Activated T-helper 2 cell treated with anti-CD3 and anti-CD28 coated beads, Interferon-gamma antibody, Interleukin-2, Interleukin-4, amounts not matched to agents 10 μg/mL and 5 μg/mL and 100 μg/mL, durations not matched to agents 14 hours and 24 hours and 36 hours (primary cell): ENCODE data around the gene KAZN. TPM values are rescaled to one million over a fixed set of nuclear protein-coding genes. Genes with fewer than 3 reads are reported as not detected.

Experiments
- DNase-seq: peaks from one replicate; pipeline ENCODE4 v3.0.0; 2021; ENCODE audit warnings: low spot score
- H3K27ac Mint-ChIP-seq: one replicate; pipeline ENCODE4 v1.8.0; 2021; ENCODE audit warnings: mixed read lengths
- H3K27me3 Mint-ChIP-seq: one replicate; pipeline ENCODE4 v1.8.0; 2021; ENCODE audit warnings: low read depth, mixed read lengths
- H3K36me3 Mint-ChIP-seq: one replicate; pipeline ENCODE4 v1.8.0; 2021; ENCODE audit warnings: low read depth, mixed read lengths
- H3K4me1 Mint-ChIP-seq: one replicate; pipeline ENCODE4 v1.8.0; 2021; ENCODE audit warnings: low read depth, mixed read lengths
- H3K4me3 Mint-ChIP-seq: one replicate; pipeline ENCODE4 v1.8.0; 2021; ENCODE audit warnings: low read depth, mild to moderate bottlenecking, moderate library complexity, mixed read lengths
- H3K9me3 Mint-ChIP-seq: one replicate; pipeline ENCODE4 v1.8.0; 2021; ENCODE audit warnings: mixed read lengths
- intact Hi-C: fragments of 100-400 bp; cut with micrococcal nuclease; formaldehyde crosslinking; loops from one replicate; pipeline ENCODE4 v1.15.1; 2023
- total RNA-seq: library from RNA; stranded (reverse); gene quantifications from 2 replicates; pipeline ENCODE4 v1.2.3, GENCODE V29; 2022

Gene KAZN
- total RNA-seq, 1 donor from 2014 or later = 0.68 TPM

DNA sequence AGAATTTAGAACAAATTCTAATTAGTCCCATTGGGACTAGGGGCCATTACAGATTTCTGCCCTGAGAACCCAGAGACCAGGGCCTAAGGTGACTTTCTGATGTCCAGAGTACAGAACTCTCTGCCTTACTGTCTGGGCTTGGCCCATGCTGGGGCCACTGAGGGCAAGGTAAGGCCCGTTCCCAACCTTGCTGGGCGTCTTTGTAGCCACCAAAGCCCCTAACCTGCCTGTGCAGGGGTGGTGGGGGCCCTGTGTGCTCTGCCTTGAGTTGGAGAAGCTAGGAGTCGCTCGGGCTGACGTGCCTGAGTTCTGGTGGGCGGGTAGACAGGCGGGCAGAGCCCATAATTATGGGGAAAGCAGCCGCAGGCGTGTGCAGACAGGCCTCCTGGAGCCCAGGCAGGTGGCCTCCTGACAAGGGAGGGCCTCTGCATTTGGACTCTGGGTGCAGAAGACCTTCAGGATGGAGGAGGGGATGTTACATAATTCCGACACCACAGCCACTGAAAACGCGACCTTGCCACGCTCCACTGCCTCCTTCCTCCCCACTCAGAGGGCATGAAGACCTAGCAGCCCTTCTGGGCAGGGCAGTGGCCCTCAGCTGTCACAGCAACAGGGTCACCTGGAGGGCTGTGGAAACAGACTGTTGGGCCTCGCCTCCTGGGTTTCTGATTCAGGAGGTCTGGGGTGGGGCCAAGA lies 315.1 kb downstream of the KAZN start:
- intact Hi-C loops = loop anchor here (2.0 kb wide), 1 partner anchor 113 kb away; no protein-coding TSS in a partner anchor
- Mint-ChIP-seq H3K36me3 (no peaks in the 10 kb centered on the region), H3K4me1 (no peaks in the 10 kb centered on the region), H3K27me3 (no peaks in the 10 kb centered on the region), H3K4me3 (no peak overlapping the region), H3K27ac (no peak overlapping the region), H3K9me3 (no peaks in the 10 kb centered on the region)
- no peak for DNase-seq

GRCh38 chr1:14914351-14914988 lies 316.0 kb downstream of the KAZN start:
- Mint-ChIP-seq H3K4me3 (no peak overlapping the region), H3K27ac (no peak overlapping the region), H3K36me3 (no peaks in the 10 kb centered on the region), H3K4me1 (no peaks in the 10 kb centered on the region), H3K9me3 (no peaks in the 10 kb centered on the region), H3K27me3 (peaks cover 2% of the 10 kb centered on the region)
- intact Hi-C loops = loop anchor here (2.0 kb wide), 1 partner anchor 112 kb away; no protein-coding TSS in a partner anchor
- DNase-seq = no peak

DNA sequence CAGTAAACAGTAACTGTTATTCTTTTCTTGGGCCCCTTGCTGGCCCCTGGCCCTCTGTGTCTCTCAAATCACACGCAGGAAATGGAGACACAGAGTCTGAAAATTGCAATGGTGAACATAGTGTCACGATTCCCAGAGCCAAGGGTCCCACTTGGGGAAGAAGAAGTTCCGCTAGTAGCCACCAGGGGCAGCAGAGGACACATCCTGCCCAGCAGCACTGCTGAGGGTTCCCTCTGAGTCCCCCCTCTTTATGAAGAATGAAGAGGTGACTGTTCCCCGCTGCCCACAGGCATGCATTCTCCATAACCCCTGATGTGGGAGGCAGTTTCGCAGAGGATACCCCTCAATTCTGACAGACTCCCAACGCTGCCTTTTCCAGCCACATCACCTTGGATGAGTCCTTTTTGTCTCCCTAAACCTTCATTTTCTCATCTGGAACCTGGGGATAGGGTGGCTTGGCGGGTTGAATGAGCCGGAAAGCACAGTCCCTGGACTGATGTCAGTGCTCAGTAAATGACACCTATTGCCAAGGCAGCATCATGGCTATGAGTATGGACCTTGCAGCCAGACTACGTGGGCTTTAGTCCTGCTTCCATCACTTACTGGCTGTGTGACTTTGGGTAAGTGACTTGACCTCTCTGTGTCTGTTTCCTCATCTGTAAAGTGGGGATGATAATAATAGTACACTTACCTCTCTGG lies 317.0 kb downstream of the KAZN start:
- Mint-ChIP-seq H3K36me3 (no peaks in the 10 kb centered on the region), H3K4me3 (no peak overlapping the region), H3K27me3 (peaks cover 2% of the 10 kb centered on the region), H3K9me3 (no peaks in the 10 kb centered on the region), H3K4me1 (no peaks in the 10 kb centered on the region), H3K27ac (no peak overlapping the region)
- peak; percentile 24 for DNase-seq
- intact Hi-C loops = loop anchor here (2.0 kb wide), 1 partner anchor 111 kb away; no protein-coding TSS in a partner anchor

GRCh38 chr1:14919289-14919688 lies 320.8 kb downstream of the KAZN start:
- Mint-ChIP-seq H3K27ac (no peak overlapping the region), H3K4me1 (no peaks in the 10 kb centered on the region), H3K27me3 (peaks cover 12% of the 10 kb centered on the region), H3K36me3 (no peaks in the 10 kb centered on the region), H3K4me3 (no peak overlapping the region), H3K9me3 (no peaks in the 10 kb centered on the region)
- intact Hi-C loops = no loop called here
- no peak for DNase-seq

DNA sequence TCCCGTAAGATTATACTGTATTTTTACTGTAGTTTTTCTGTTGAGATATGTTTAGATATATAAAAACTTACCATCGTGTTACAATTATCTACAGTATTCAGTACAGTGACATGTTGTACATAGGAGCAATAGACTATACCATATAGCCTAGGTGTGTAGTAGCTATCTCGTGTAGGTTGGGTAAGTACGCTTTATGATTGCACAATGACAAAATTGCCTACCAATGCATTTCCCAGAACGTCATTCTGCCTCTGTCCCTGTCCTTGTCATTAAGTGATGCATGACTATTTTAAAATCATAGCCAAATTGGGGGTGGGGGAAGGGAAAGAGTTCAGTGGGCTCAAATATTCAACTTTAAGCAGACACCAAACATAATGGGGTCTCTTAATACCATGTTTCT lies 321.3 kb downstream of the KAZN start:
- H3K4me3 Mint-ChIP-seq = no peak overlapping the region
- no peak for DNase-seq
- intact Hi-C loops = loop anchor here (5.0 kb wide), 1 partner anchor 683 kb away; no protein-coding TSS in a partner anchor

GRCh38 chr1:14921057-14921456 lies 322.6 kb downstream of the KAZN start:
- intact Hi-C loops = loop anchor here (5.0 kb wide), 1 partner anchor 681 kb away; no protein-coding TSS in a partner anchor
- H3K4me1 Mint-ChIP-seq = peaks cover 4% of the 10 kb centered on the region

More for the DNA sequence above, 321.3 kb downstream of the KAZN start:
- Mint-ChIP-seq H3K4me1 (no peaks in the 10 kb centered on the region), H3K36me3 (no peaks in the 10 kb centered on the region), H3K9me3 (no peaks in the 10 kb centered on the region), H3K27ac (no peak overlapping the region), H3K27me3 (peaks cover 12% of the 10 kb centered on the region)

GRCh38 chr1:14922942-14923726 lies 324.6 kb downstream of the KAZN start:
- Mint-ChIP-seq H3K36me3 (no peaks in the 10 kb centered on the region), H3K4me3 (peak overlapping the region; percentile 66), H3K9me3 (no peaks in the 10 kb centered on the region), H3K27ac (no peak overlapping the region), H3K27me3 (peaks cover 37% of the 10 kb centered on the region), H3K4me1 (peaks cover 4% of the 10 kb centered on the region)
- DNase-seq = no peak
- intact Hi-C loops = loop anchor here (5.0 kb wide), 1 partner anchor 679 kb away; no protein-coding TSS in a partner anchor

More at GRCh38 chr1:14921057-14921456, 322.6 kb downstream of the KAZN start:
- Mint-ChIP-seq H3K9me3 (no peaks in the 10 kb centered on the region), H3K27ac (no peak overlapping the region), H3K4me3 (no peak overlapping the region), H3K36me3 (no peaks in the 10 kb centered on the region), H3K27me3 (peaks cover 25% of the 10 kb centered on the region)
- no peak for DNase-seq

DNA sequence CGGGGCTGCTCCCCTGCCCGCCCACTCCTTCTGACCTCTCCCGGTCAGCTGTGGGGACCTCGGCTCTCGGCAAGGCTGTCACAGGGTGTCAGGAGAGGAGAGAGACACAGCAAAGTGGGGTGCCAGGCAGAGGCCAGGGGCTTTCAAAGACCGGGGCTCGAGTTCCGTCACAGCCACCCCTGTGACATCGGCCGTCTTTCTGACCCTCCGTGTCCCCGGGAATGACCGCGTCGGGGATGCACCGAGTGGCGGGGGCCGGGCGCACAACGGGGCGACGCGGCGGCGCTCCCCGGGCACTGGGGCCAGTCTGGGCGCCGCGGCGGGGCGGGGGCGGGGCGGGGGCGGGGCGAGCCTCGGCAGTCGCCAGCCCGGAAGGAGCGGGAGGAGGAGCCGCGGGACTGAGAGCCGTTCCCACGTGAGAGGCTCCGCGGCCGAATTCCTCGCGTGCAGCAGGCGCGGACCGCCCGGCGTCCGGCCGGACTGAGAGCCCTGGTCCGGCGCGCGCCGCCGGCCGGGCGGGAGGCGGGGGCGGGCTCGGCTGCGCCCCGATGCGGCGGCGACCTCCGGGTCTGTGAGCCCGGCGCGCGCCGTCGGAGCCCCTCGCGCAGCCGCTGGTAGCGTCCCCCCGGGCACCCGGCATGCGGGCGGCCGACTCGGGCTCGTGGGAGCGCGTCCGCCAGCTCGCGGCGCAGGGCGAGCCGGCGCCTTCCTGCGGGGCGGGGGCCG lies 325.4 kb downstream of the KAZN start:
- intact Hi-C loops = loop anchor here (5.0 kb wide), 1 partner anchor 678 kb away; no protein-coding TSS in a partner anchor
- Mint-ChIP-seq H3K36me3 (no peaks in the 10 kb centered on the region), H3K27me3 (peaks cover 35% of the 10 kb centered on the region), H3K27ac (no peak overlapping the region), H3K4me3 (peak overlapping the region; percentile 66), H3K9me3 (no peaks in the 10 kb centered on the region), H3K4me1 (peaks cover 4% of the 10 kb centered on the region)
- peak; percentile 26 for DNase-seq

DNA sequence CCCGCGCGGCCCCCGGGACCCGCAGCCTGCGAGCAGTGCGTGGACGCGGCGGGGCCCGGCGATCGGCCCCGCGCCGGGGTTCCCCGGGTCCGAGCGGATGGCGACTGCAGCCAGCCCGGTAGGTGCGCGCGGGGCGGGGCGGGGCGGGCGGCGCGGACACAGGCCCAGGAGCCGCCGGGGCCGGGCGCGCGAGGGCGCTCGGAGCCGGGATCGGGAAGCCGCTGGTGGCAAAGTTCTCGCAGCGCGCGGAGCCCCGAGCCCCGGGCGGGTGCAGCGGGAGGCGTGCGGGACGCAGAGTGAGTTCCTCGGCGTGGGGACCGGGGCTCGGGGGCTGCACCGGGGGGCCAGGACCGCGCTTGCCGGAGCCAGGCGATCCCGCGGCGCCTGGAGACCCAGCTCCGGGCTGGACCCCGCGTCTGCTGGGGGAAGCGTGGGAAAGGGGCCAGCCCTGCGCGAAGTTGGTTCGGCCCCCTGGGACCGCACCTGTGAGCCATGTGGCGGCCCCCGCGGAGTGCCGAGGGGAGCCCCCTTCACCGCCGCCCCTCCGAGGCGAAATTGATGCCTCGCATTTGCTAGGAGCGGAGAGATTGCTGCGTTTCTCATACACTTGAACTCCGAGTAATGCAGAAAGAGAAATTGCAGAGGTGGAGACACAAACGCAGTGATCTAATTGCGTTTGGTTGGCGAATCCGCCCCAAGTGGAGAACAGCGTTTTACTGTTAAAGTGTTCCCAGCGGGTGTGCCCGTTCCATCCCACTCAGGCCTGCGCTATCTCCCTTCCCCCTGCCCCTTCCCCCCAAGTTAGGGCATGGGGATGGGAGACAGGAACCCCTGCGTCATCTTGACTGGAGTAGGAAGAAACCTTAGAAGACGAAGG lies 326.2 kb downstream of the KAZN start:
- no peaks in the 10 kb centered on the region for H3K9me3 Mint-ChIP-seq
- no peak for DNase-seq
- intact Hi-C loops = loop anchor here (5.0 kb wide), 1 partner anchor 678 kb away; no protein-coding TSS in a partner anchor
- H3K4me3 Mint-ChIP-seq = peak overlapping the region; percentile 34
- H3K27me3 Mint-ChIP-seq = peaks cover 35% of the 10 kb centered on the region
- no peaks in the 10 kb centered on the region for H3K36me3 Mint-ChIP-seq
- H3K27ac Mint-ChIP-seq = no peak overlapping the region
- H3K4me1 Mint-ChIP-seq = peaks cover 4% of the 10 kb centered on the region

DNA sequence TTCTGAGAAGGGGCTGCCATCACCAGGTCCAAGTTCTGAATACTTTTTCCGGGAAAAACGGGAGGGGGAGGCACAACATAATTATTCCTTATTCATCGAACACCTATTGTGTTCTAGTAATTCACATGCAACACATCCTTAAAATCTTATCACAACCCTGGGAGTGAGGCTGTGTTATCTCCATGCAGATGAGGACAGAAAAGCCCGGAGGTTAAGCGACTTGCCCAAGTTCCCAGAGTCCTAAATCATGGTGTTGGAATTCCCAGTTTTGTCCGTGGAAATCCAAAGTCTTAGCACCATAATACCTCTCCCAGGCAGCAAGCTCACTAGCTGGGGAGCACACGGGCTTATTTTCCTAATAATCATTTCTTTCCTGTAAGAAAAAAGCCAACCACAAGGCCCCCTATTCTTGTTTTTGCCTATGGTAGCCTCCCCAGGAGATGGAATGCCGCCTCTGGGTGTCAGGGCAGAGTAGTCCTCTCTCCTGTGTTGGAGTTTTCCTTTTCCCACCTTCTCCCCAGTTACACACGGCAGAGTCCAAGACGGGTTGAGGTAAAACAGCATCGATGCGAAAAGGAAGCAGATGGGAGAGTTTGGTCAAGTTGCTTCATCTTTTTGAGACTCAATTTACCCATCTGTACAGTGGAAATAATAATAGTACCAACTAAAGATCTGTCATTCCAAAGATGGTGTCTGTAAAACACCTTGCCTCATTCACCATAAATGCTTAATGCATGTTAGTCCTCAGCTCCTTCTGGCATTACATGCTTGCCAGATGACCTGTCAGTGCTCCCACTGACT lies 327.1 kb downstream of the KAZN start:
- Mint-ChIP-seq H3K9me3 (no peaks in the 10 kb centered on the region), H3K4me3 (peak overlapping the region; percentile 34), H3K4me1 (peaks cover 4% of the 10 kb centered on the region), H3K27me3 (peaks cover 35% of the 10 kb centered on the region), H3K36me3 (no peaks in the 10 kb centered on the region), H3K27ac (no peak overlapping the region)
- intact Hi-C loops = no loop called here
- DNase-seq = no peak
